Activated CD4-positive, alpha-beta T cell treated with anti-CD3 and anti-CD28 coated beads, Interleukin-2, amount 10 ng/mL, durations not matched to agents 7 days and 5 days (primary cell): Measurements from ENCODE around the gene EFR3B. TPM values are rescaled to one million over a fixed set of nuclear protein-coding genes. Genes with fewer than 3 reads are reported as not detected.
"Not testable (repeated sequence)": the region's sequence is repeated elsewhere in the genome, so short reads cannot be mapped to it uniquely, and the experiment has no call there.

Experiments used
- CTCF ChIA-PET: fragments of 350-600 bp; sonication (Branson Sonifier 250); formaldehyde crosslinking; loops from one replicate; lab custom pipeline; 2021; ENCODE audit warnings: antibody characterized with exemption; lab: Charles Lee
- POLR2A ChIA-PET: fragments of 350-600 bp; sonication (Branson Sonifier 250); formaldehyde crosslinking; loops from one replicate; lab custom pipeline; 2021; ENCODE audit warnings: antibody characterized with exemption; lab: Charles Lee
- DNase-seq: peaks from one replicate; pipeline ENCODE4 v3.0.0-alpha.2; 2020
- H3K27ac Mint-ChIP-seq: one replicate; pipeline ENCODE4 v1.8.0; 2021; ENCODE audit warnings: mild to moderate bottlenecking, moderate library complexity, mixed read lengths
- H3K27me3 Mint-ChIP-seq: one replicate; pipeline ENCODE4 v1.8.0; 2021; ENCODE audit warnings: mixed read lengths
- H3K36me3 Mint-ChIP-seq: one replicate; pipeline ENCODE4 v1.8.0; 2021; ENCODE audit warnings: low read depth, mixed read lengths
- H3K4me1 Mint-ChIP-seq: one replicate; pipeline ENCODE4 v1.8.0; 2021; ENCODE audit warnings: mixed read lengths
- H3K4me3 Mint-ChIP-seq: one replicate; pipeline ENCODE4 v1.8.0; 2021; ENCODE audit warnings: mild to moderate bottlenecking, moderate library complexity, mixed read lengths
- H3K9me3 Mint-ChIP-seq: one replicate; pipeline ENCODE4 v1.8.0; 2021; ENCODE audit warnings: mixed read lengths
- total RNA-seq, 2 experiments: library from RNA; stranded (reverse); gene quantifications; one replicate each; pipeline ENCODE4 v1.2.3, GENCODE V29; 2021

Gene EFR3B
- total RNA-seq, 2 experiments from 2014 or later, result 0.06 TPM; not detected in 1

- Mint-ChIP-seq H3K27ac (no peak overlapping the region), H3K4me1 (no peaks in the 10 kb centered on the region), H3K27me3 (peaks cover 32% of the 10 kb centered on the region), H3K9me3 (no peaks in the 10 kb centered on the region), H3K36me3 (no peaks in the 10 kb centered on the region), H3K4me3 (no peak overlapping the region)
- ChIA-PET POLR2A (no interaction called here), CTCF (no interaction called here)
- DNase-seq, result no peak
These were observed 37.3 kb downstream of the EFR3B start for GRCh38 chr2:25079050-25079635.

GRCh38 chr2:25081237-25081790 lies 39.4 kb downstream of the EFR3B start:
- DNase-seq, result no peak
- H3K4me3 Mint-ChIP-seq, result no peak overlapping the region
- ChIA-PET CTCF (no interaction called here), POLR2A (no interaction called here)
- H3K4me1 Mint-ChIP-seq, result no peaks in the 10 kb centered on the region
- H3K27me3 Mint-ChIP-seq, result peaks cover 30% of the 10 kb centered on the region
- no peak overlapping the region for H3K27ac Mint-ChIP-seq
- H3K9me3 Mint-ChIP-seq, result no peaks in the 10 kb centered on the region
- H3K36me3 Mint-ChIP-seq, result no peaks in the 10 kb centered on the region

DNA sequence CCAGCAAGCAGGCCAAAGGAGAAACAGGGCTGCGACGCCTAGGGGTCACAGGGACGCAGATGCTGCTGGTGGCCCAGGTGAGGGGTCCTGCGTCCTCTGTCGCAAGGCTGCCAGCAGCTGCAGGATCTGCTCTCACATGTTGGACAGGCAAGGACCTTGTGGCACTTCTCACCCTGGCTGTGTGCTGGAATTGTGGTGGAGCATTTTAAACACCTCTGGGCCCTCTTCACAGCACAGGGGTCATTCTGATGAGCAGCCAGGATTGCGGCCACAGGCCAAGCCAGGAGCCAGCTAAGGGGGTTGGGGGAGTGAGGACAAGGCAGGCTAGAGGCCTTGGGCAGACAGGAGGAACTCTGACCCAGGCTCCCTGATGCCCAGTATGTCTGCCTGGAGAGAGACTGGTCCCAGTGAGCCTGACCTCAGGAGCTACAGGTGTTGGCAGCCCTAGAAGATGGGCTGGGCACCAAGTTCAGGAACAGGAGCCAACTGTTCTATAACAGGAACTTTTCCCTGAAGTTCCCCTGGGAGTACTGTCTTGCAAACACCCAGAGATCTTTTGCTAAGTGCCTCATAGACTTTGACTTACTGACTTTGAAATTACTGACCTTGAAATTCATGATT lies 40.2 kb downstream of the EFR3B start:
- CTCF ChIA-PET, result interaction anchor here (1.4 kb wide), 1 partner anchor 9 kb away, joined by 3 read pairs; no protein-coding TSS in a partner anchor

DNA sequence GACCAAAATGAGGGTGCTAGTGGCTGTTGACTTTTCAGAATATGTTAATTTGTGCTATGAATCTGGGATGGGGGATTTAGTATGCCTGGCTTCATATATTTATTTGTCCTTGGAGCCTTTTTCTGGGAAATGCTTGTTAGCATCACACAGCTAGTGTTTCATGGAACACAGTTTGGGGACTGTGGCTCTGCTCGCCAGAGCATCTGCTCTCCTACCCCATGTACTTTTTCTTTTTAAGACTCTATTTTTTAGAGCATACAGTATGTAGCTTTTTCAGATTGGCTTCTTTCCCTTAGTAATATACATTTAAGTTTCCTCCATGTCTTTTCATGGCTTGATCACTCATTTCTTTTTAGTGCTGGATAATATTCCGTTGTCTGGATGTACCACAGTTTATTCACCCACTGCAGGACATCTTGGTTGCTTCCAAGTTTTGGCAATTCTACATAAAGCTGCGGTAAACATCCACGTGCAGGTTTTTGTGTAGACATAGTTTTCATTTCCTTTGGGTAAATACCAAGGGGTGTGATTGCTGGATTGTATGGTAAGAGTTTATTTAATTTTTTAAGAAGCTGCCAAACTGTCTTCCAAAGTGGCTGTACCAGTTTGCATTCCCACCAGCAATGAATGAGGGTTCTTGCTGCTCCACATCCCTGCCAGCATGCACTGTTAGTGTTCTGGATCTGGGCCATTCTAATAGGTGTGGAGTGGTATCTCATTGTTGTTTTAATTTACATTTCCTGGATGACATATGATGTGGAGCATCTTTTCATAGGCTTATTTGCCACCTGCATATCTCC lies 44.1 kb downstream of the EFR3B start:
- H3K9me3 Mint-ChIP-seq, result no peaks in the 10 kb centered on the region
- no peaks in the 10 kb centered on the region for H3K36me3 Mint-ChIP-seq
- POLR2A ChIA-PET, result no interaction called here
- H3K4me3 Mint-ChIP-seq, result no peak overlapping the region
- H3K27ac Mint-ChIP-seq, result no peak overlapping the region
- no peaks in the 10 kb centered on the region for H3K4me1 Mint-ChIP-seq
- peaks cover 6% of the 10 kb centered on the region for H3K27me3 Mint-ChIP-seq
- CTCF ChIA-PET, result no interaction called here
- no peak for DNase-seq

More for the DNA sequence above, 40.2 kb downstream of the EFR3B start:
- Mint-ChIP-seq H3K27me3 (peaks cover 23% of the 10 kb centered on the region), H3K36me3 (no peaks in the 10 kb centered on the region), H3K27ac (no peak overlapping the region), H3K9me3 (no peaks in the 10 kb centered on the region), H3K4me3 (no peak overlapping the region), H3K4me1 (no peaks in the 10 kb centered on the region)
- DNase-seq, result no peak
- POLR2A ChIA-PET, result no interaction called here

GRCh38 chr2:25088817-25089516 lies 47.1 kb downstream of the EFR3B start:
- Mint-ChIP-seq H3K27me3 (no peaks in the 10 kb centered on the region), H3K9me3 (no peaks in the 10 kb centered on the region), H3K36me3 (no peaks in the 10 kb centered on the region), H3K27ac (no peak overlapping the region), H3K4me3 (no peak overlapping the region), H3K4me1 (no peaks in the 10 kb centered on the region)
- no peak for DNase-seq
- POLR2A ChIA-PET, result no interaction called here
- CTCF ChIA-PET, result no interaction called here

GRCh38 chr2:25089605-25090315 lies 47.9 kb downstream of the EFR3B start:
- CTCF ChIA-PET, result no interaction called here
- H3K27me3 Mint-ChIP-seq, result no peaks in the 10 kb centered on the region
- no peaks in the 10 kb centered on the region for H3K9me3 Mint-ChIP-seq
- POLR2A ChIA-PET, result no interaction called here
- no peak for DNase-seq
- H3K36me3 Mint-ChIP-seq, result no peaks in the 10 kb centered on the region
- H3K4me3 Mint-ChIP-seq, result no peak overlapping the region
- H3K27ac Mint-ChIP-seq, result no peak overlapping the region
- H3K4me1 Mint-ChIP-seq, result no peaks in the 10 kb centered on the region

- no peaks in the 10 kb centered on the region for H3K4me1 Mint-ChIP-seq
- H3K36me3 Mint-ChIP-seq, result no peaks in the 10 kb centered on the region
- ChIA-PET CTCF (no interaction called here), POLR2A (no interaction called here)
- DNase-seq, result no peak
- H3K4me3 Mint-ChIP-seq, result no peak overlapping the region
- no peaks in the 10 kb centered on the region for H3K9me3 Mint-ChIP-seq
- no peak overlapping the region for H3K27ac Mint-ChIP-seq
- H3K27me3 Mint-ChIP-seq, result no peaks in the 10 kb centered on the region
These were observed 48.9 kb downstream of the EFR3B start for GRCh38 chr2:25090801-25091200.

- H3K9me3 Mint-ChIP-seq, result no peaks in the 10 kb centered on the region
- no peaks in the 10 kb centered on the region for H3K4me1 Mint-ChIP-seq
- no peak for DNase-seq
- CTCF ChIA-PET, result no interaction called here
- no peaks in the 10 kb centered on the region for H3K27me3 Mint-ChIP-seq
- H3K36me3 Mint-ChIP-seq, result no peaks in the 10 kb centered on the region
- no peak overlapping the region for H3K4me3 Mint-ChIP-seq
- no peak overlapping the region for H3K27ac Mint-ChIP-seq
- POLR2A ChIA-PET, result no interaction called here
These were observed 49.4 kb downstream of the EFR3B start for GRCh38 chr2:25091265-25091664.

DNA sequence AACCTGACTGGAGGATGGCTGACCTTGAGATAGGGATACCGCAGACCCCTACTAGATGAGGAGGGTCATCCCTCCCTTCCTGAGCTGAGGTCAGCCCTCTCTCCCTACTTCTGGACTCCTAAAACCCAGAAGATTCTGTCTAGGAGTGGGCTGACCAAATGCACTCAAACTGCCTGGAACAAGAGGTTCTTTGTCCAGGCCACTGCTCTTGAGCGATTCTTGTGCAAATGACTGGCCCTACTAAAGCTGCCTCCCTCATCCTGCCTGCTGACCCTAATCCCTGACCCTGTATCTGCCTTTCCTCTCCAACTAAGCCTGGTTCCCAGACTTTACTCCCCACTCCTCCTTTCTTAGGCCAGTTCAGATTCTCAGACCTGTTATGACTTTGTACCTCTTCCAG lies 56.2 kb downstream of the EFR3B start:
- Mint-ChIP-seq H3K27me3 (peaks cover 6% of the 10 kb centered on the region), H3K36me3 (no peaks in the 10 kb centered on the region), H3K27ac (no peak overlapping the region), H3K4me3 (no peak overlapping the region), H3K9me3 (peaks cover 5% of the 10 kb centered on the region), H3K4me1 (no peaks in the 10 kb centered on the region)
- no peak for DNase-seq
- ChIA-PET POLR2A (no interaction called here), CTCF (interaction anchor here (1.3 kb wide), 1 partner anchor 33 kb away, joined by 4 read pairs; no protein-coding TSS in a partner anchor)

- no peak overlapping the region for H3K27ac Mint-ChIP-seq
- H3K36me3 Mint-ChIP-seq, result no peaks in the 10 kb centered on the region
- peaks cover 6% of the 10 kb centered on the region for H3K27me3 Mint-ChIP-seq
- H3K4me3 Mint-ChIP-seq, result no peak overlapping the region
- H3K4me1 Mint-ChIP-seq, result no peaks in the 10 kb centered on the region
- ChIA-PET POLR2A (no interaction called here), CTCF (interaction anchor here (0.6 to 1.3 kb wide), 3 partner anchors 19 to 991 kb away, joined by 3 to 4 read pairs (median 4); no protein-coding TSS in a partner anchor)
- H3K9me3 Mint-ChIP-seq, result peaks cover 5% of the 10 kb centered on the region
- no peak for DNase-seq
These were observed 57.0 kb downstream of the EFR3B start for GRCh38 chr2:25098670-25099486.

GRCh38 chr2:25102352-25102751 lies 60.5 kb downstream of the EFR3B start:
- H3K27ac Mint-ChIP-seq, H3K4me1 Mint-ChIP-seq, POLR2A ChIA-PET, H3K9me3 Mint-ChIP-seq, DNase-seq, H3K36me3 Mint-ChIP-seq, CTCF ChIA-PET, H3K4me3 Mint-ChIP-seq, H3K27me3 Mint-ChIP-seq: not testable (repeated sequence)
